IPS DF 19.7 (cell line): Measurements from ENCODE around the gene TRIM24.
"Not testable (repeated sequence)": the region's sequence is repeated elsewhere in the genome, so short reads cannot be mapped to it uniquely, and the experiment has no call there.

Experiments used
- DNase-seq: peaks from one replicate; pipeline ENCODE4 v3.0.0-alpha.2; 2013; ENCODE audit warnings: low read depth, low spot score

The TRIM24 gene

GRCh38 chr7:138460176-138460648, at the start of gene TRIM24:
Gene TRIM24, plus strand, starts transcription at chr7:138460259. Its CDS starts 290 bp downstream, at chr7:138460549.
- DNase-seq: no peak

GRCh38 chr7:138412077-138412476, 48.0 kb upstream of the TRIM24 start:
- DNase-seq: not testable (repeated sequence)

GRCh38 chr7:138412921-138413320, 47.1 kb upstream of the TRIM24 start:
- DNase-seq: not testable (repeated sequence)

- DNase-seq: no peak
These were observed 42.9 kb upstream of the TRIM24 start for GRCh38 chr7:138417078-138417700.

- DNase-seq: no peak
These were observed 42.3 kb upstream of the TRIM24 start for GRCh38 chr7:138417764-138418163.

- not testable (repeated sequence) for DNase-seq
These were observed 41.7 kb upstream of the TRIM24 start for GRCh38 chr7:138418403-138418802.

- DNase-seq: no peak
These were observed 35.0 kb upstream of the TRIM24 start for GRCh38 chr7:138425026-138425425.

- DNase-seq: no peak
These were observed 30.3 kb upstream of the TRIM24 start for GRCh38 chr7:138429577-138430250.

GRCh38 chr7:138431517-138431916, 28.5 kb upstream of the TRIM24 start:
- DNase-seq: no peak

- DNase-seq: no peak
These were observed 26.2 kb upstream of the TRIM24 start for GRCh38 chr7:138433583-138434443.

GRCh38 chr7:138434597-138435019, 25.5 kb upstream of the TRIM24 start:
- no peak for DNase-seq

GRCh38 chr7:138435231-138435919, 24.7 kb upstream of the TRIM24 start:
- no peak for DNase-seq

- DNase-seq: no peak
These were observed 23.7 kb upstream of the TRIM24 start for GRCh38 chr7:138436388-138436787.

GRCh38 chr7:138440460-138440859, 19.6 kb upstream of the TRIM24 start:
- DNase-seq: no peak

- DNase-seq: no peak
These were observed 17.2 kb upstream of the TRIM24 start for GRCh38 chr7:138442822-138443221.

GRCh38 chr7:138449580-138449979, 10.5 kb upstream of the TRIM24 start:
- no peak for DNase-seq

- no peak for DNase-seq
These were observed 4.5 kb upstream of the TRIM24 start for GRCh38 chr7:138455609-138456008.

GRCh38 chr7:138456220-138456619, 3.8 kb upstream of the TRIM24 start:
- no peak for DNase-seq

- DNase-seq: peak; percentile 97
These were observed 1.3 kb upstream of the TRIM24 start for GRCh38 chr7:138458576-138459412.

- DNase-seq: peak; percentile 94
These were observed 465 bp upstream of the TRIM24 start for GRCh38 chr7:138459413-138460175.
